Aorta (tissue), 5 donors: Measurements from ENCODE around the gene IRX3. TPM values are rescaled to one million over a fixed set of nuclear protein-coding genes. Genes with fewer than 3 reads are reported as not detected.

Experiments
- ATAC-seq: fragments of 200-7000 bp; cut with Tn5 transposase; one replicate; pipeline ENCODE4 v1.9.1; 2022; ENCODE audit warnings: moderate library complexity; ENCODE audit not compliant: low FRiP score
- DNase-seq, 2 donors: peaks; one replicate each; pipeline ENCODE4 v3.0.0-alpha.2; 2020
- H3K27ac ChIP-seq, 2 donors: one replicate each; pipeline ENCODE4 v1.5.1; 2013; ENCODE audit warnings: low read length in 2 of 2, mild to moderate bottlenecking in 2 of 2, moderate library complexity in 2 of 2, control low read depth in 1 of 2, inconsistent platforms in 1 of 2, low read depth in 1 of 2
- H3K27me3 ChIP-seq, 2 donors: one replicate each; pipeline ENCODE4 v1.6.1; 2013; ENCODE audit warnings: control low read depth in 1 of 2, low read length in 1 of 2, mild to moderate bottlenecking in 1 of 2, moderate library complexity in 1 of 2; ENCODE audit not compliant: insufficient read depth in 2 of 2, control insufficient read depth in 1 of 2
- H3K36me3 ChIP-seq, 2 donors: one replicate each; pipeline ENCODE4 v1.6.1; 2013; ENCODE audit warnings: control low read depth in 1 of 2, low read length in 1 of 2, mild to moderate bottlenecking in 1 of 2; ENCODE audit not compliant: insufficient read depth in 2 of 2, control insufficient read depth in 1 of 2
- H3K4me1 ChIP-seq, 2 donors: one replicate each; pipeline ENCODE4 v1.6.1; 2013; ENCODE audit warnings: low read length in 2 of 2, control low read depth in 1 of 2, mild to moderate bottlenecking in 1 of 2, moderate library complexity in 1 of 2; ENCODE audit not compliant: insufficient read depth in 2 of 2, control insufficient read depth in 1 of 2
- H3K4me3 ChIP-seq, 2 donors: one replicate each; pipeline ENCODE4 v1.5.1; 2013; ENCODE audit warnings: low read length in 2 of 2, control low read depth in 1 of 2, mild to moderate bottlenecking in 1 of 2
- H3K9me3 ChIP-seq: one replicate; pipeline ENCODE4 v1.6.1; 2013; ENCODE audit warnings: mild to moderate bottlenecking, low read length; ENCODE audit not compliant: control insufficient read depth
- WGBS, 2 donors: extraction: QIAGEN DNeasy Blood & Tissue Kit; methylation state at CpG; one replicate each; pipeline ENCODE4 v1.1.7; 2013; 5-methylcytosine and 5-hydroxymethylcytosine counted together
- intact Hi-C, 2 donors: fragments of 100-400 bp; cut with DNase I; formaldehyde crosslinking; loops; one replicate each; pipeline versions ENCODE4 v1.14.2 to v1.15.0; 2022
- long read RNA-seq, 2 donors: library from polyadenylated mRNA; unstranded; transcript quantifications; one replicate each; pipeline ENCODE4 v2.0.0, GENCODE V29; 2020 to 2021
- polyA plus RNA-seq, 2 donors: library from polyadenylated mRNA; stranded (reverse); fragments of 200-250 nt; gene quantifications; one replicate each; pipeline ENCODE4 v1.2.3, GENCODE V29; 2013
- total RNA-seq, 2 donors: library from RNA; stranded (reverse); fragmentation: NEBNext Ultra II Directional; extraction: Animal tissue kit (Norgen Biotek cat#: 25700); gene quantifications; one replicate each; pipeline ENCODE4 v1.2.1, GENCODE V29; 2021
- donor health status: healthy with polysubstance abuse.
- donor health status: Bipolar disorder and iron deficiency.
- donor health status: DM: no; HTN: no; CAD: no.
- donor health status: DM: no; HTN: no; CAD: no.
- donor health status: DM: yes; HTN: yes; CAD: no.

IRX3 gene
- 1 to 10 TPM; 1.4 to 6.7 TPM for total RNA-seq
- under 1 TPM; 0.38 to 0.49 TPM for polyA plus RNA-seq
- long read RNA-seq, donor 1, partial matches to known transcripts: 3 of 4 reads
- long read RNA-seq, donor 1, other reads (novel, unspliced or antisense): 1 of 4 reads
- long read RNA-seq, donor 2, partial matches to known transcripts: 0 of 3 reads
- long read RNA-seq, donor 2, other reads (novel, unspliced or antisense): 0 of 3 reads

GRCh38 chr16:54286366-54287130, at the start of gene IRX3:
Gene IRX3, minus strand, starts transcription at chr16:54286787. Its CDS starts 737 bp downstream, at chr16:54286050.
- peak within 1 kb of the TSS; percentile 42 to 50 for H3K4me3 ChIP-seq
- H3K27ac ChIP-seq: no peak within 1 kb of the TSS
- DNase-seq: peak; percentile 72 to 93
- no peaks in the 10 kb centered on the region for H3K9me3 ChIP-seq
- H3K36me3 ChIP-seq: no peaks in the 10 kb centered on the region
- H3K27me3 ChIP-seq: no peaks in the 10 kb centered on the region
- WGBS, 2 donors: 0 to 1% methylated on average over 54 to 67 of the region's 67 CpGs
- no peaks in the 10 kb centered on the region for H3K4me1 ChIP-seq
- peak; percentile 85 for ATAC-seq
- intact Hi-C loops: loop anchor here (5.0 to 10.0 kb wide), 4 partner anchors 348 to 646 kb away; partner anchors contain the start of gene IRX5 (in 1 of the 2)

- Histone ChIP-seq H3K36me3 (no peaks in the 10 kb centered on the region), H3K27ac (no peak overlapping the region), H3K9me3 (no peaks in the 10 kb centered on the region), H3K27me3 (no peaks in the 10 kb centered on the region), H3K4me1 (no peaks in the 10 kb centered on the region), H3K4me3 (no peak overlapping the region)
- intact Hi-C loops: no loop called here
- WGBS, 2 donors: 53 to 68% methylated on average over 3 of the region's 3 CpGs
- DNase-seq: no peak
- ATAC-seq: no peak
Observed at GRCh38 chr16:54335230-54335629, 48.6 kb upstream of the IRX3 start.

- H3K27me3 ChIP-seq: no peaks in the 10 kb centered on the region
- 94 to 95% methylated on average over 2 of the region's 2 CpGs for WGBS, 2 donors
- H3K4me3 ChIP-seq: no peak overlapping the region
- H3K27ac ChIP-seq: no peak overlapping the region
- no peak for ATAC-seq
- H3K4me1 ChIP-seq: no peaks in the 10 kb centered on the region
- intact Hi-C loops: no loop called here
- no peaks in the 10 kb centered on the region for H3K9me3 ChIP-seq
- no peak for DNase-seq
- H3K36me3 ChIP-seq: no peaks in the 10 kb centered on the region
Observed at GRCh38 chr16:54334208-54334607, 47.6 kb upstream of the IRX3 start.

- Histone ChIP-seq H3K36me3 (no peaks in the 10 kb centered on the region), H3K27ac (no peak overlapping the region), H3K9me3 (no peaks in the 10 kb centered on the region), H3K27me3 (no peaks in the 10 kb centered on the region), H3K4me3 (no peak overlapping the region), H3K4me1 (no peaks in the 10 kb centered on the region)
- DNase-seq (no peak), ATAC-seq (no peak)
- intact Hi-C loops: no loop called here
- WGBS, 2 donors: 52 to 64% methylated on average over 7 of the region's 7 CpGs
Observed at GRCh38 chr16:54331241-54332002, 44.8 kb upstream of the IRX3 start.

GRCh38 chr16:54327609-54328008, 41.0 kb upstream of the IRX3 start:
- no peaks in the 10 kb centered on the region for H3K9me3 ChIP-seq
- no peak overlapping the region for H3K4me3 ChIP-seq
- H3K27ac ChIP-seq: no peak overlapping the region
- H3K4me1 ChIP-seq: no peaks in the 10 kb centered on the region
- H3K27me3 ChIP-seq: no peaks in the 10 kb centered on the region
- 89% methylated on average over 5 of the region's 5 CpGs for WGBS, 2 donors
- ATAC-seq: no peak
- H3K36me3 ChIP-seq: no peaks in the 10 kb centered on the region
- no peak for DNase-seq
- intact Hi-C loops: no loop called here

GRCh38 chr16:54326266-54326662, 39.7 kb upstream of the IRX3 start:
- DNase-seq (no peak), ATAC-seq (peak; percentile 53)
- H3K27ac ChIP-seq: no peak overlapping the region
- intact Hi-C loops: no loop called here
- WGBS, 2 donors: 35 to 46% methylated on average over 3 of the region's 3 CpGs
- no peaks in the 10 kb centered on the region for H3K9me3 ChIP-seq
- H3K27me3 ChIP-seq: no peaks in the 10 kb centered on the region
- no peaks in the 10 kb centered on the region for H3K36me3 ChIP-seq
- H3K4me3 ChIP-seq: no peak overlapping the region
- no peaks in the 10 kb centered on the region for H3K4me1 ChIP-seq

GRCh38 chr16:54325616-54326265, 39.2 kb upstream of the IRX3 start:
- intact Hi-C loops: no loop called here
- WGBS, 2 donors: 47 to 57% methylated on average over 5 of the region's 5 CpGs
- ATAC-seq: peak; percentile 17

GRCh38 chr16:54324716-54325115, 38.1 kb upstream of the IRX3 start:
- intact Hi-C loops: no loop called here
- Histone ChIP-seq H3K27ac (no peak overlapping the region), H3K4me1 (no peaks in the 10 kb centered on the region), H3K4me3 (no peak overlapping the region), H3K36me3 (no peaks in the 10 kb centered on the region), H3K27me3 (no peaks in the 10 kb centered on the region), H3K9me3 (no peaks in the 10 kb centered on the region)
- 98 to 100% methylated on average over 2 of the region's 2 CpGs for WGBS, 2 donors
- no peak for ATAC-seq
- DNase-seq: no peak

More at GRCh38 chr16:54325616-54326265, 39.2 kb upstream of the IRX3 start:
- no peak for DNase-seq
- H3K4me1 ChIP-seq: no peaks in the 10 kb centered on the region
- H3K36me3 ChIP-seq: no peaks in the 10 kb centered on the region
- no peak overlapping the region for H3K4me3 ChIP-seq
- no peak overlapping the region for H3K27ac ChIP-seq
- H3K9me3 ChIP-seq: no peaks in the 10 kb centered on the region
- no peaks in the 10 kb centered on the region for H3K27me3 ChIP-seq
